Stimulated activated CD4-positive, alpha-beta T cell treated with anti-CD3 and anti-CD28 coated beads, Interleukin-12 subunit alpha, Interleukin-12 subunit beta, amount 100 ng/mL, for 48 hours (primary cell): Measurements from ENCODE around the gene BUD31.

Source experiments
- DNase-seq, 3 donors: peaks; one replicate each; pipeline ENCODE4 v3.0.0-alpha.2; 2020; ENCODE audit warnings: low read depth in 2 of 3, low spot score in 1 of 3

The BUD31 gene

GRCh38 chr7:99408379-99409191, at the start of gene BUD31, which contains the start of gene PDAP1:
BUD31 (plus strand) TSS chr7:99408969; CDS start chr7:99411093, 2,124 bp downstream.
PDAP1 (minus strand) TSS chr7:99408597; CDS start chr7:99408548, 49 bp downstream.
- peak; percentile 85 to 98 (median 89) for DNase-seq

- no peak for DNase-seq
Observed at GRCh38 chr7:99359465-99360154, 49.2 kb upstream of the BUD31 start.

GRCh38 chr7:99362801-99363200, 46.0 kb upstream of the BUD31 start:
- no peak for DNase-seq

- DNase-seq: no peak
Observed at GRCh38 chr7:99363286-99363685, 45.5 kb upstream of the BUD31 start.

GRCh38 chr7:99365318-99366141, 43.2 kb upstream of the BUD31 start:
- peak in 2 of 3 donors; percentile 33 to 49 for DNase-seq

GRCh38 chr7:99366646-99367045, 42.1 kb upstream of the BUD31 start:
- no peak for DNase-seq

- no peak for DNase-seq
Observed at GRCh38 chr7:99368750-99369389, 39.9 kb upstream of the BUD31 start.

GRCh38 chr7:99369767-99370391, 38.9 kb upstream of the BUD31 start:
- no peak for DNase-seq

GRCh38 chr7:99371376-99371920, 37.3 kb upstream of the BUD31 start:
- no peak for DNase-seq

- no peak for DNase-seq
Observed at GRCh38 chr7:99372275-99373090, 36.3 kb upstream of the BUD31 start.

- no peak for DNase-seq
Observed at GRCh38 chr7:99373091-99374066, 35.4 kb upstream of the BUD31 start.

GRCh38 chr7:99374111-99375064, 34.4 kb upstream of the BUD31 start, which contains the start of gene ARPC1B:
ARPC1B (plus strand) TSS chr7:99374730; CDS start chr7:99385715, 10,985 bp downstream.
- DNase-seq: peak; percentile 75 to 88 (median 79)

GRCh38 chr7:99375070-99375807, 33.5 kb upstream of the BUD31 start:
- DNase-seq: peak; percentile 39 to 66 (median 54)

GRCh38 chr7:99379043-99379577, 29.7 kb upstream of the BUD31 start:
- peak; percentile 30 to 45 (median 33) for DNase-seq

- DNase-seq: peak in 1 of 3 donors; percentile 22
Observed at GRCh38 chr7:99379693-99380031, 29.1 kb upstream of the BUD31 start.
